ENCODE data around the gene RAMACL. TPM values are rescaled to one million over a fixed set of nuclear protein-coding genes. Genes with fewer than 3 reads are reported as not detected.

The RAMACL gene
- total and polyA plus RNA-seq, 7 donors: 0.17 to 1.3 (median 0.48) TPM

GRCh38 chr6:166552600-166552999 is 33.9 kb downstream of the RAMACL start:
- WGBS, 3 donors: 81 to 85% (median 85%) methylated on average over 7 of the region's 7 CpGs
- Histone ChIP-seq H3K4me1 (peaks cover 32% of the 10 kb centered on the region), H3K27me3 (ENCODE audit: insufficient read depth in 3 of 3, low read length in 2 of 3) (no peaks in the 10 kb centered on the region), H3K4me3 (no peak overlapping the region), H3K36me3 (ENCODE audit: insufficient read depth in 1 of 2, low read depth in 1 of 2) (no peaks in the 10 kb centered on the region), H3K9me3 (no peaks in the 10 kb centered on the region), H3K27ac (peak overlapping the region; percentile 51)
- intact Hi-C loops (cut with DNase I): no loop called here
- ATAC-seq: no peak
- DNase-seq: no peak
- no peak for TF ChIP-seq CTCF (IDR thresholded peaks at IDR 0.05)

- intact Hi-C loops (cut with DNase I): no loop called here
- Histone ChIP-seq H3K9me3 (no peaks in the 10 kb centered on the region), H3K27ac (no peak overlapping the region)
Measured at GRCh38 chr6:166551754-166552495, 34.6 kb downstream of the RAMACL start.

GRCh38 chr6:166546653-166547052 is 39.8 kb downstream of the RAMACL start:
- H3K4me3 ChIP-seq: no peak overlapping the region
- intact Hi-C loops (cut with DNase I): no loop called here
- H3K27ac ChIP-seq: no peak overlapping the region
- no peak for ATAC-seq
- no peaks in the 10 kb centered on the region for H3K9me3 ChIP-seq
- H3K36me3 ChIP-seq (ENCODE audit: insufficient read depth in 1 of 2, low read depth in 1 of 2): peaks cover 0 to 7% of the 10 kb centered on the region in 2 donors
- WGBS, 3 donors: 91 to 96% (median 92%) methylated on average over 6 of the region's 6 CpGs
- H3K4me1 ChIP-seq: peaks cover 5% of the 10 kb centered on the region
- no peak for TF ChIP-seq CTCF (IDR thresholded peaks at IDR 0.05)
- DNase-seq: no peak
- no peaks in the 10 kb centered on the region for H3K27me3 ChIP-seq (ENCODE audit: insufficient read depth in 3 of 3, low read length in 2 of 3)

More at GRCh38 chr6:166551754-166552495, 34.6 kb downstream of the RAMACL start:
- TF ChIP-seq CTCF (IDR thresholded peaks at IDR 0.05): no peak
- DNase-seq (no peak), ATAC-seq (no peak)
- Histone ChIP-seq H3K27me3 (ENCODE audit: insufficient read depth in 3 of 3, low read length in 2 of 3) (no peaks in the 10 kb centered on the region), H3K36me3 (ENCODE audit: insufficient read depth in 1 of 2, low read depth in 1 of 2) (no peaks in the 10 kb centered on the region), H3K4me3 (no peak overlapping the region), H3K4me1 (peaks cover 26% of the 10 kb centered on the region)
- 88 to 93% (median 91%) methylated on average over 16 of the region's 16 CpGs for WGBS, 3 donors

- H3K9me3 ChIP-seq: no peaks in the 10 kb centered on the region
- H3K4me1 ChIP-seq: peaks cover 14% of the 10 kb centered on the region
- TF ChIP-seq CTCF (IDR thresholded peaks at IDR 0.05): no peak
- no peak overlapping the region for H3K4me3 ChIP-seq
- ATAC-seq: no peak
- intact Hi-C loops (cut with DNase I): no loop called here
- 91 to 93% (median 91%) methylated on average over 19 of the region's 19 CpGs for WGBS, 3 donors
- H3K27ac ChIP-seq: no peak overlapping the region
- H3K27me3 ChIP-seq (ENCODE audit: insufficient read depth in 3 of 3, low read length in 2 of 3): no peaks in the 10 kb centered on the region
- DNase-seq: no peak
- peaks cover 0 to 7% of the 10 kb centered on the region in 2 donors for H3K36me3 ChIP-seq (ENCODE audit: insufficient read depth in 1 of 2, low read depth in 1 of 2)
Measured at GRCh38 chr6:166545156-166546034, 41.1 kb downstream of the RAMACL start.

All from psoas muscle (tissue), 8 donors.